CD4-positive, alpha-beta T cell (primary cell): Measurements from ENCODE around the gene STXBP3. TPM values are rescaled to one million over a fixed set of nuclear protein-coding genes. Genes with fewer than 3 reads are reported as not detected.

Experiments
- ATAC-seq: fragments of 200-7000 bp; cut with Tn5 transposase; one replicate; pipeline ENCODE4 v1.10.0; 2022; ENCODE audit warnings: mild to moderate bottlenecking; ENCODE audit not compliant: poor library complexity
- CTCF ChIA-PET: fragments of 350-600 bp; sonication (Branson Sonifier 250); formaldehyde crosslinking; loops from one replicate; lab custom pipeline; 2021; ENCODE audit warnings: antibody characterized with exemption, inconsistent platforms; lab: Charles Lee
- POLR2A ChIA-PET: fragments of 350-600 bp; sonication (Branson Sonifier 250); formaldehyde crosslinking; loops from one replicate; lab custom pipeline; 2021; ENCODE audit warnings: antibody characterized with exemption, inconsistent platforms; lab: Charles Lee
- DNase-seq, 14 experiments: peaks; one replicate each; pipeline ENCODE4 v3.0.0-alpha.2; 2013 to 2020; ENCODE audit warnings: mixed read lengths in 2 of 14
- H3K27ac ChIP-seq, 2 donors: one replicate each; pipeline versions ENCODE4 v1.5.1 to v1.7.0; 2013; ENCODE audit warnings: low read length in 2 of 2, low read depth in 1 of 2, mild to moderate bottlenecking in 1 of 2
- H3K27me3 ChIP-seq, 2 experiments: 1 replicate in 1 of 2; 2 replicates in 1 of 2; pipeline versions ENCODE4 v1.6.1 to v1.7.0; 2013; ENCODE audit warnings: low read length in 2 of 2, control low read depth in 1 of 2, mild to moderate bottlenecking in 1 of 2, moderate library complexity in 1 of 2; ENCODE audit not compliant: insufficient read depth in 2 of 2, control insufficient read depth in 1 of 2
- H3K36me3 ChIP-seq: one replicate; pipeline ENCODE4 v1.6.1; 2013; ENCODE audit warnings: low read length, control low read depth; ENCODE audit not compliant: insufficient read depth
- H3K4me1 ChIP-seq: one replicate; pipeline ENCODE4 v1.6.1; 2013; ENCODE audit warnings: low read length, control low read depth; ENCODE audit not compliant: insufficient read depth
- H3K4me3 ChIP-seq: one replicate; pipeline ENCODE4 v1.5.1; 2013; ENCODE audit warnings: mild to moderate bottlenecking, low read length, moderate library complexity
- H3K9me3 ChIP-seq, 2 experiments: 1 replicate in 1 of 2; 2 replicates in 1 of 2; pipeline versions ENCODE4 v1.6.1 to v1.7.0; 2013; ENCODE audit warnings: low read length in 2 of 2, mild to moderate bottlenecking in 2 of 2, control low read depth in 1 of 2, moderate library complexity in 1 of 2; ENCODE audit not compliant: control insufficient read depth in 1 of 2, insufficient read depth in 1 of 2
- H3K27ac Mint-ChIP-seq: one replicate; pipeline ENCODE4 v1.8.0; 2020; ENCODE audit warnings: mixed read lengths
- H3K27me3 Mint-ChIP-seq: one replicate; pipeline ENCODE4 v1.8.0; 2021; ENCODE audit warnings: mixed read lengths
- H3K36me3 Mint-ChIP-seq: one replicate; pipeline ENCODE4 v1.8.0; 2021; ENCODE audit warnings: low read depth, mixed read lengths
- H3K4me1 Mint-ChIP-seq: one replicate; pipeline ENCODE4 v1.8.0; 2021; ENCODE audit warnings: low read depth, mixed read lengths
- H3K4me3 Mint-ChIP-seq: one replicate; pipeline ENCODE4 v1.8.0; 2020; ENCODE audit warnings: mild to moderate bottlenecking, mixed read lengths
- H3K9me3 Mint-ChIP-seq: one replicate; pipeline ENCODE4 v1.8.0; 2020; ENCODE audit warnings: mixed read lengths
- intact Hi-C, 2 experiments: fragments of 100-400 bp; cut with DNase I in 1 of 2; cut with micrococcal nuclease in 1 of 2; formaldehyde crosslinking; loops; one replicate each; pipeline versions ENCODE4 v1.15.1 to v1.9.0; 2023 to 2025; cut with DNase I, micrococcal nuclease
- total RNA-seq, 174 experiments: library from RNA in 2 of 174; stranded (reverse) in 2 of 174; gene quantifications; one replicate each; pipeline ENCODE4 v1.2.3 and lab custom pipeline; 2021 to 2026
- TF ChIP-seq, protein P1 (sequence below): fragments of 200-600 bp; IDR thresholded peaks from one replicate; pipeline ENCODE4 v1.8.0; 2022; ENCODE audit warnings: antibody characterized with exemption, mild to moderate bottlenecking

Gene STXBP3
- total RNA-seq, 2 experiments from 2014 or later: 41.6 to 50.5 TPM

DNA sequence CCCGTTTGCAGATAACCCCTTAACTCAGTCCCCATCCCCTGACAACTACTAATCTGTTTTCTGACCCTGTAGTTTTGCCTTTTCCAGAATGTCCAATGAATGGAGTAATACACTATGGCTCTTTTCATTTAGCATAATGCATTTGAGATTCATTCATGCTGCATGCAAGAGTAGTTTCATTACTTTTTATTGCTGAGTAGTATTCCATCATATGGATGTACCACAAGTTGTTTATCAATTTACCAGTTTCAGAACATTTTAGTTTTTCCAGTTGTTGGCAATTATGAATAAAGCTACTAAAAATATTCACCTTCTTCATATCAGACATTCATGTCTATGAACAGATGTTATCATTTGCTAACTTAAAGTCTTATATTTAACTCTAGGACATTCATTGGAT, 45.3 kb downstream of the STXBP3 start:
- Mint-ChIP-seq H3K9me3 (peaks cover 12% of the 10 kb centered on the region), H3K27me3 (no peaks in the 10 kb centered on the region), H3K4me3 (no peak overlapping the region), H3K36me3 (peaks cover 99% of the 10 kb centered on the region), H3K4me1 (no peaks in the 10 kb centered on the region), H3K27ac (no peak overlapping the region)
- peaks cover 0 to 13% of the 10 kb centered on the region in 2 experiments for H3K9me3 ChIP-seq
- intact Hi-C loops: no loop called here
- H3K27ac ChIP-seq: no peak overlapping the region
- no peak for DNase-seq
- no peaks in the 10 kb centered on the region for H3K27me3 ChIP-seq
- H3K4me1 ChIP-seq: no peaks in the 10 kb centered on the region
- POLR2A ChIA-PET: no interaction called here
- TF ChIP-seq, protein P1, sequence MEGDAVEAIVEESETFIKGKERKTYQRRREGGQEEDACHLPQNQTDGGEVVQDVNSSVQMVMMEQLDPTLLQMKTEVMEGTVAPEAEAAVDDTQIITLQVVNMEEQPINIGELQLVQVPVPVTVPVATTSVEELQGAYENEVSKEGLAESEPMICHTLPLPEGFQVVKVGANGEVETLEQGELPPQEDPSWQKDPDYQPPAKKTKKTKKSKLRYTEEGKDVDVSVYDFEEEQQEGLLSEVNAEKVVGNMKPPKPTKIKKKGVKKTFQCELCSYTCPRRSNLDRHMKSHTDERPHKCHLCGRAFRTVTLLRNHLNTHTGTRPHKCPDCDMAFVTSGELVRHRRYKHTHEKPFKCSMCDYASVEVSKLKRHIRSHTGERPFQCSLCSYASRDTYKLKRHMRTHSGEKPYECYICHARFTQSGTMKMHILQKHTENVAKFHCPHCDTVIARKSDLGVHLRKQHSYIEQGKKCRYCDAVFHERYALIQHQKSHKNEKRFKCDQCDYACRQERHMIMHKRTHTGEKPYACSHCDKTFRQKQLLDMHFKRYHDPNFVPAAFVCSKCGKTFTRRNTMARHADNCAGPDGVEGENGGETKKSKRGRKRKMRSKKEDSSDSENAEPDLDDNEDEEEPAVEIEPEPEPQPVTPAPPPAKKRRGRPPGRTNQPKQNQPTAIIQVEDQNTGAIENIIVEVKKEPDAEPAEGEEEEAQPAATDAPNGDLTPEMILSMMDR: no peak
- CTCF ChIA-PET: no interaction called here
- peaks cover 45% of the 10 kb centered on the region for H3K36me3 ChIP-seq
- H3K4me3 ChIP-seq: no peak overlapping the region
- ATAC-seq: no peak

DNA sequence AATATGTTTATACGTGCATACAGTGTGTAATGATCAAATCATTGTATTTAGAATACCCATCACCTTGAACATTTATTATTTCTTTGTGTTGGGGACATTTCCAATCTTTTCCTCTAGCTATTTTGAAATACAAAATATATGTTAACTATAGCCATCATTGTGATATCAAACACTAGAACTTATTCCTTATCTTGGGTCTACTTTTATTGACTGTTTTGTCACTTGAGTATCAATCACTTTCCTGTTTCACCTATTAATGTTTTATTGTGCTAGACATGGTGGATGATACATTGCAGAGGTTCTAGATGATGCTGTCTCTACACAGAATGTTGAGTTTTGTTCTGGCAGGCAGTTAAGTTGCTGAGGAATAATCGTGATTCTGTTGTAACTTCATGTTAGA, 45.9 kb downstream of the STXBP3 start:
- ChIA-PET CTCF (interaction anchor here (0.6 to 0.7 kb wide), 2 partner anchors 78 to 282 kb away, joined by 3 to 4 read pairs; no protein-coding TSS in a partner anchor), POLR2A (interaction anchor here (0.6 kb wide), 1 partner anchor 329 kb away, joined by 3 read pairs; no protein-coding TSS in a partner anchor)
- no peak overlapping the region for H3K27ac Mint-ChIP-seq
- Histone ChIP-seq H3K9me3 (peaks cover 0 to 13% of the 10 kb centered on the region in 2 experiments), H3K36me3 (peaks cover 52% of the 10 kb centered on the region), H3K4me3 (no peak overlapping the region), H3K4me1 (no peaks in the 10 kb centered on the region), H3K27ac (no peak overlapping the region), H3K27me3 (no peaks in the 10 kb centered on the region)
- intact Hi-C loops: no loop called here
- peaks cover 94% of the 10 kb centered on the region for H3K36me3 Mint-ChIP-seq
- TF ChIP-seq, protein P1: no peak
- H3K4me3 Mint-ChIP-seq: no peak overlapping the region
- no peaks in the 10 kb centered on the region for H3K4me1 Mint-ChIP-seq
- H3K9me3 Mint-ChIP-seq: peaks cover 12% of the 10 kb centered on the region
- no peaks in the 10 kb centered on the region for H3K27me3 Mint-ChIP-seq
- DNase-seq (no peak), ATAC-seq (no peak)

DNA sequence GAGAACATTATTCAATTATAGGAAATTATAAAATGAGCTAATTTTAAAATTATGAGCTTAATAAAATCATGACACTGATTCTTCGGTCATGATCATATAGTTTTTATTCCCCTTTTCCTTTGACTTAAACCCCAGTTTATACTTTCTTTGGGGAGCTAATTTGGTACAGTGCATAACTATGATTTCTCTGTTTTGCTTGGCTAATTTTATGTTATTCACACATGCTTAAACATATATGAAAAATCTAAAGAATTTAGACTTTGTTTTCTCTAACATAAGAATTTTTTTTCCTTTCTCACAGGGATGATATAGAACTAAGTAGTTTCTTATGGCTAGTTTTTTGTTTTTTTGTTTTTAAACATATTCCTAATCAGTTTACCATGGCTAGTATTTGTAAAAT, 52.5 kb downstream of the STXBP3 start:
- intact Hi-C loops: no loop called here
- peaks cover 78% of the 10 kb centered on the region for H3K36me3 Mint-ChIP-seq
- POLR2A ChIA-PET: no interaction called here

More for the DNA sequence above, 52.5 kb downstream of the STXBP3 start:
- TF ChIP-seq, protein P1: no peak
- DNase-seq (no peak), ATAC-seq (no peak)
- peaks cover 64% of the 10 kb centered on the region for H3K36me3 ChIP-seq
- no peak overlapping the region for H3K4me3 Mint-ChIP-seq
- H3K4me1 Mint-ChIP-seq: peaks cover 5% of the 10 kb centered on the region
- H3K4me1 ChIP-seq: no peaks in the 10 kb centered on the region
- H3K4me3 ChIP-seq: no peak overlapping the region
- H3K9me3 Mint-ChIP-seq: no peaks in the 10 kb centered on the region
- no peak overlapping the region for H3K27ac Mint-ChIP-seq
- CTCF ChIA-PET: no interaction called here
- H3K27me3 ChIP-seq: no peaks in the 10 kb centered on the region
- H3K9me3 ChIP-seq: no peaks in the 10 kb centered on the region
- H3K27ac ChIP-seq: no peak overlapping the region
- no peaks in the 10 kb centered on the region for H3K27me3 Mint-ChIP-seq
